ENCODE measurements around the gene UBE2V1. TPM values are rescaled to one million over a fixed set of nuclear protein-coding genes. Genes with fewer than 3 reads are reported as not detected.

UBE2V1 gene
- total RNA-seq, 1 donor from 2014 or later: 79.8 TPM

GRCh38 chr20:50053362-50054230 lies 59.4 kb downstream of the UBE2V1 start:
- no peaks in the 10 kb centered on the region for H3K36me3 Mint-ChIP-seq (ENCODE audit: low read depth)
- no peak for TF ChIP-seq CTCF (IDR thresholded peaks at IDR 0.05)
- no peak for DNase-seq (ENCODE audit: low spot score)
- no peak overlapping the region for H3K27ac Mint-ChIP-seq (ENCODE audit: unreplicated experiment)
- H3K9me3 Mint-ChIP-seq (ENCODE audit: low read depth): no peaks in the 10 kb centered on the region
- H3K4me3 Mint-ChIP-seq (ENCODE audit: unreplicated experiment): no peak overlapping the region
- H3K4me1 Mint-ChIP-seq (ENCODE audit: low read depth): peaks cover 22% of the 10 kb centered on the region
- no peaks in the 10 kb centered on the region for H3K27me3 Mint-ChIP-seq (ENCODE audit: low read depth)

- Mint-ChIP-seq H3K4me1 (ENCODE audit: low read depth) (peaks cover 29% of the 10 kb centered on the region), H3K9me3 (ENCODE audit: low read depth) (no peaks in the 10 kb centered on the region), H3K4me3 (ENCODE audit: unreplicated experiment) (no peak overlapping the region), H3K27me3 (ENCODE audit: low read depth) (no peaks in the 10 kb centered on the region), H3K27ac (ENCODE audit: unreplicated experiment) (no peak overlapping the region), H3K36me3 (ENCODE audit: low read depth) (no peaks in the 10 kb centered on the region)
- no peak for TF ChIP-seq CTCF (IDR thresholded peaks at IDR 0.05)
- no peak for DNase-seq (ENCODE audit: low spot score)
These were observed 60.2 kb downstream of the UBE2V1 start for GRCh38 chr20:50052550-50053361.

GRCh38 chr20:50050660-50051308 lies 62.2 kb downstream of the UBE2V1 start:
- H3K36me3 Mint-ChIP-seq (ENCODE audit: low read depth): no peaks in the 10 kb centered on the region
- peaks cover 36% of the 10 kb centered on the region for H3K4me1 Mint-ChIP-seq (ENCODE audit: low read depth)

GRCh38 chr20:50050214-50050613 lies 62.7 kb downstream of the UBE2V1 start:
- H3K4me1 Mint-ChIP-seq (ENCODE audit: low read depth): peaks cover 31% of the 10 kb centered on the region
- no peak for TF ChIP-seq CTCF (IDR thresholded peaks at IDR 0.05)
- no peak for DNase-seq (ENCODE audit: low spot score)
- no peak overlapping the region for H3K27ac Mint-ChIP-seq (ENCODE audit: unreplicated experiment)
- H3K27me3 Mint-ChIP-seq (ENCODE audit: low read depth): no peaks in the 10 kb centered on the region
- H3K9me3 Mint-ChIP-seq (ENCODE audit: low read depth): no peaks in the 10 kb centered on the region
- no peaks in the 10 kb centered on the region for H3K36me3 Mint-ChIP-seq (ENCODE audit: low read depth)
- no peak overlapping the region for H3K4me3 Mint-ChIP-seq (ENCODE audit: unreplicated experiment)

More at GRCh38 chr20:50050660-50051308, 62.2 kb downstream of the UBE2V1 start:
- DNase-seq (ENCODE audit: low spot score): no peak
- H3K4me3 Mint-ChIP-seq (ENCODE audit: unreplicated experiment): no peak overlapping the region
- TF ChIP-seq CTCF (IDR thresholded peaks at IDR 0.05): no peak
- H3K27ac Mint-ChIP-seq (ENCODE audit: unreplicated experiment): no peak overlapping the region
- H3K9me3 Mint-ChIP-seq (ENCODE audit: low read depth): no peaks in the 10 kb centered on the region
- no peaks in the 10 kb centered on the region for H3K27me3 Mint-ChIP-seq (ENCODE audit: low read depth)
